ES-I3 (cell line): ENCODE measurements around the gene ADAM10.

Experiments
- H3K36me3 ChIP-seq: 2 replicates; pipeline ENCODE4 v1.6.1; 2013; ENCODE audit warnings: mild to moderate bottlenecking, low read length, control low read depth, moderate library complexity; ENCODE audit not compliant: insufficient read depth
- H3K4me1 ChIP-seq: 2 replicates; pipeline ENCODE4 v1.6.1; 2013; ENCODE audit warnings: mild to moderate bottlenecking, control low read depth, low read length; ENCODE audit not compliant: insufficient read depth
- H3K9ac ChIP-seq: 2 replicates; pipeline ENCODE4 v1.6.1; 2013; ENCODE audit warnings: low read depth, mild to moderate bottlenecking, low read length, moderate library complexity
- H3K9me3 ChIP-seq: 2 replicates; pipeline ENCODE4 v1.6.1; 2013; ENCODE audit warnings: mild to moderate bottlenecking, low read length, moderate library complexity; ENCODE audit not compliant: control insufficient read depth, insufficient read depth

Gene ADAM10

DNA sequence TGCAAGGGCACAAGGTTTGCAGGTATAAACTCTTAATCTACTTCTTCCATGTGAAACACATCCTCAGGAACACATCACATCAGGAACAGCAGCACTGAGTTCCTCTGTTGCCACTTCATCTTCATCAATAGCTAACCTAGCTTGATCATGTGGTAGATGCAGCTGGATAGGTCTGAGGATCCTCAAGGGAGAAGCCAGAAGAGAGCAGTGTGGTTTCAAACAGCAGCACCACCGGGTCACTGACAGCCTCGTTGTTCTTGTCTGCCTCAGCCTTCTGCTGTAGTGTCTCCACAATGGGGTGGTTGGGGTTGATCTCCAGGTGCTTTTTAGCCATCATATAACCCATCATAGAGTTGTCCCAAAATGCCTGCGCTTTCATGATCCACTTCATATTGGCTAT, 58.8 kb downstream of the ADAM10 start:
- H3K9ac ChIP-seq, result no peak overlapping the region
- H3K9me3 ChIP-seq, result no peaks in the 10 kb centered on the region
- H3K4me1 ChIP-seq, result peaks cover 11% of the 10 kb centered on the region
- no peaks in the 10 kb centered on the region for H3K36me3 ChIP-seq

DNA sequence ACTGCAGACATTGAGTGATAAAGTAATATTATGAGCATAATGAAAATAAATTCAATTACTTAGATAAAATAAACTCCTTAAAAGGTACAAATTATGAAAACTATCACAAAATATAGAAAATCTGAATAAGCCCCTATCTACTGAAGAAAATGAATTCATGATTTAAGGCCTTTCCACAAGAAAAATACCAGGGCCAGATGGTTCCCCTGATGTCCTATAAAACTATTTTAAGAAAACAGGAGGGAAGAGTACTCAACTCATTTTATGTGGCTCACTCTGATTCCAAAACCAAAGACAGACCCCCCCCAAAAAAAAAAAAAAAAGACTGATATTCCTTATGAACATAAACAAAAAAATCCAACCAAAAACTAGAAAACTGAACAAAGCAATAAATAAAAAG, 59.9 kb downstream of the ADAM10 start:
- Histone ChIP-seq H3K9me3 (no peaks in the 10 kb centered on the region), H3K36me3 (no peaks in the 10 kb centered on the region), H3K4me1 (peaks cover 5% of the 10 kb centered on the region), H3K9ac (no peak overlapping the region)

DNA sequence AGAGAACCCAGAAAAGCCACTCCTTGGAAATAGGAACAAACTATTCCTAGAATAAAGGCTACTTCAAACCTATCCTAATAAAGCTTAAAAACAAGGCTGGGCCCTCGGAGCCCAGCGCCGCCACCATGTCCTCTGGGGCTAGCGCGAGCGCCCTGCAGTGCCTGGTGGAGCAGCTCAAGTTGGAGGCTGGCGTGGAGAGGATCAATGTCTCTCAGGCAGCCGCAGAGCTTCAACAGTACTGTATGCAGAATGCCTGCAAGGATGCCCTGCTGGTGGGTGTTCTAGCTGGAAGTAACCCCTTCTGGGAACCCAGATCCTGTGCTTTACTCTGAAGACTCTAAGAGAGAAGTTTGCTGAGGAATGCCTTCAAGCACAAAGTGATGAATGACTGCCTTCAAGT, 63.2 kb downstream of the ADAM10 start:
- Histone ChIP-seq H3K36me3 (no peaks in the 10 kb centered on the region), H3K4me1 (no peaks in the 10 kb centered on the region), H3K9ac (no peak overlapping the region), H3K9me3 (no peaks in the 10 kb centered on the region)

DNA sequence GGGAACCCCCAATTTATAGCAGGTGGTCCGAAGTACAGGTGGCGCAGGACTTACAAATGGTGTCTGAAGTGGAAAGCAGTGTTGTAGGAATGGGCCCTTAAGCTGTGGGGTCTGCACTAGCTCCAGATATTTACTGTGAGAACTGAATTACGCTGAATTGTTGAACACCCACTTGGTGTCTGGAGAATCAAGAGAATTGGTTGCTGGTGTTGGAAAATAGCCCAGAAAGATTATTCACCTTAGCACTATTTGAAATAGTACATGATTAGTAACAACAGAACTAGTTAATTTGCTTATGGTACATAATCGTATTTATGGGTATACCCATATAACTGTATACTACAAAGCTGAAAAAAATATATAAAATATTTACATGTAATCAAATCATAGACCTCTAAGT, 64.8 kb downstream of the ADAM10 start:
- no peaks in the 10 kb centered on the region for H3K9me3 ChIP-seq
- H3K4me1 ChIP-seq, result no peaks in the 10 kb centered on the region
- H3K36me3 ChIP-seq, result no peaks in the 10 kb centered on the region
- no peak overlapping the region for H3K9ac ChIP-seq

DNA sequence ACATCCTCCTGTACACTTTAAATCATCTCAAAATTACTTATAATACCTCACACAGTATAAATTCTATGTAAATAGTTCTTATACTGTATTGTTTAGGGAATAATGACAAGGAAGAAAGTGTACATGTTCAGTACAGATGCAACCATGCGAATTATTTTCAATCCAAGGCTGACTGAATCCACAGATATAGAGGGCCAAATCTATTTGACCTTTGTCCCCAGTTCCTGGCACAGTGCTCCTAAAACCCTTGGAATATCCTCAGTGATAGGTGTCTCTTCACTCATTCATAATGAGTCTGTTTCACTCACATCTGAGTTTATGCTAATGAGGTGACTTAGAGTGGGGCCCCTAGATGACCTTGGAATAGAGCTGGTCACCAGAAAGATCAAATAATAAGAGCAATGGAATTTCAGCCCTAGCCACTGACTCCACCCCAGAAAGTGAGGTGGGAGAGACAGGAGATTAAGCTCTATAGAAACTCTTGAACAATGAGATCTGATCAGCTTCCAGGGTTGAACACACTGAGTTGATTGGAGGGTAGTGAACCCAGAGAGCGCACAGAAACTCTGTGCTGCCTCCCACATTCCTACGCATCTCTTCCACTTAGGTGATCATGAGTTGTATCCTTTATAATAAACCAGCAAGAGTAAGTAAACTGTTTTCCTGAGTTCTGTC, 65.3 kb downstream of the ADAM10 start:
- Histone ChIP-seq H3K4me1 (no peaks in the 10 kb centered on the region), H3K9me3 (no peaks in the 10 kb centered on the region), H3K9ac (no peak overlapping the region), H3K36me3 (no peaks in the 10 kb centered on the region)

DNA sequence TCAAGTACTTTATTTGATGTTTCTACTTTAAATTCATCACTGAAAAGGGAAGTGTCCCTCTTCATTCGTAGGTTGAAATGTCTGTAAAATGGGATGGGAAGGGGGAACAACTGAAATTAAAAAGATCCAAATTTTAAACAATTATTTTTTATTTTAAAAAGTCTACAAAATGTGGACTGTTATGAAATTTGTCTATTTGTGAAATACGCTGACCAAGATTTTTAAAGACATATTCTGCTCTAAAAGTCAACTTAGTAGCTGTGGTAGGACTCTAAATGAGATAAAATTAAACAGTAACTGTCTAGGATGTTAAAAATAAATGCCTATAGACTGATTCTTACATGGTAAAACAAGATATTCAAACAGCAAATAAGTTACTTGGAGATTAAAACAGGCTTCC, 67.3 kb downstream of the ADAM10 start:
- Histone ChIP-seq H3K4me1 (no peaks in the 10 kb centered on the region), H3K9ac (no peak overlapping the region), H3K9me3 (no peaks in the 10 kb centered on the region), H3K36me3 (no peaks in the 10 kb centered on the region)

DNA sequence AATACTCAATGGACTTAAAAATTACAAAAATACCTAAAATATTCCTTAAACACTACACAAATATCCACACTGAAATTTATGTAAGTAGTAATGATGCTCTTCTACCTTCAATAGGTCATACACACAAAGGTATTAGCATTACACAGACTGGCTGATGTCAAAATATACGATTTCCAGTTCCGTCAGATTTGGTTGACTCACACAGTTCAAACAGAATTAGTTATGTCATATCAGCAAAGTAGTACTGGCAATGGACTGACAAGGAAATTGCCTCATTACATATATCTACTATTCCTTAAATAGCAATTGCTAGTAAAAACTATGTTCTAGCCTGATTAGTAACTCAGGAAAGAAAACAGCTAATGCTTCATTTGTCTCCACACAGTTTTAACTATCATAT, 70.8 kb downstream of the ADAM10 start:
- Histone ChIP-seq H3K4me1 (no peaks in the 10 kb centered on the region), H3K9me3 (no peaks in the 10 kb centered on the region), H3K9ac (no peak overlapping the region), H3K36me3 (no peaks in the 10 kb centered on the region)

DNA sequence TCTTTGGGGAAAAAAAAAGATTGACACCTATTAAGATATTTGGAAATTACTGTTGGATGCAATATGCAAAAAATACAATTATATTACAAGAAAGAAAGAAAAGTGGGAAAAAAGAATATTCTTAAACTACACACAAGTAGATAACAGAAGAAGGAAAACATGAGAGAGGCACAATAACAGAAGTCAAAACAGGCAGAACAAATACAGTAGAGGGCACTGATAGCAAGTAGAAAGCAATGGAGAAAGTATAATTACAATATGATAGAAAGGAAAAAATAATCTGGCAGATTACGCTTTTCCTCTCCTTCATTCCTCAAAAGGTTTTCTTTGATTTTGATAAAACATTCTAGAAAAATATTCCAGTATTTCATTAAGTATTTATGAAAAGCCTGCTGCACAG, 72.1 kb downstream of the ADAM10 start:
- Histone ChIP-seq H3K9me3 (no peaks in the 10 kb centered on the region), H3K9ac (no peak overlapping the region), H3K4me1 (no peaks in the 10 kb centered on the region), H3K36me3 (no peaks in the 10 kb centered on the region)

DNA sequence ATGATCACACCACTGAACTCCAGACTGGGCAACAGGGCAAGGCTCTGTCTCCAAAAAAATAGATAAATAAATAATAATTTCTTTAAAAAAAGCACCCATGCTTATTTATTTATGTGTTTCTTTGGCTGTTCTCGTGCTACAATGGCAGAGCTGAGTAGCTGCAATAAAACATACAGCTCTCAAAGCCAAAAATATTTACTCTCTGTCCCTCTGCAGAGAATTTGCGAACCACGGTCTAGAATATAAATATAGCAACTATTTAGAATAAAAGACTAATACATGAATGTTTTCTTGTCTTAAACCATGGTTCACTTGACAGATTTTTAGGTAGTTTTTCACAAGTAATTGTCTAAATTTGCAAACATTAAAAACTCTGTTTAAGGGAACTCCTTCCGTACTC, 72.7 kb downstream of the ADAM10 start:
- Histone ChIP-seq H3K9me3 (no peaks in the 10 kb centered on the region), H3K4me1 (no peaks in the 10 kb centered on the region), H3K36me3 (no peaks in the 10 kb centered on the region), H3K9ac (no peak overlapping the region)

DNA sequence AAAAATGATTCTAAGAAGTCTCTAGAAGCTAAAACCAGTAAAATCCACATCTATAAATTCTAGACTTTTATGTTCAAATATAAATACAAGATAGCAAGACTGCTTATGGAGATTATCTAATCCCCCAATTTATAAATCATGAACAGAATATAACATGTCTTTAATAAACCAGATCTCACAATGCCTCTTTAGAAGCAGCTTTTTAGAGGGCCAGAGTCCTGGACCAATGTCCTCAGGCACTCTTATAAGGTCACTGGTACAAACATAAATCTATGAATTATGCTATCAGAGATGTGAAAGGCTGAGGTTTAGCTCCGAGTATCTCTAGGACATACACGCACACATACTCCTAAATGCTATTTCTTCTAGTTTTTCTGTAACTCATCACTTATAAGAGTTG, 78.3 kb downstream of the ADAM10 start:
- Histone ChIP-seq H3K36me3 (no peaks in the 10 kb centered on the region), H3K9ac (no peak overlapping the region), H3K9me3 (no peaks in the 10 kb centered on the region), H3K4me1 (peaks cover 31% of the 10 kb centered on the region)

DNA sequence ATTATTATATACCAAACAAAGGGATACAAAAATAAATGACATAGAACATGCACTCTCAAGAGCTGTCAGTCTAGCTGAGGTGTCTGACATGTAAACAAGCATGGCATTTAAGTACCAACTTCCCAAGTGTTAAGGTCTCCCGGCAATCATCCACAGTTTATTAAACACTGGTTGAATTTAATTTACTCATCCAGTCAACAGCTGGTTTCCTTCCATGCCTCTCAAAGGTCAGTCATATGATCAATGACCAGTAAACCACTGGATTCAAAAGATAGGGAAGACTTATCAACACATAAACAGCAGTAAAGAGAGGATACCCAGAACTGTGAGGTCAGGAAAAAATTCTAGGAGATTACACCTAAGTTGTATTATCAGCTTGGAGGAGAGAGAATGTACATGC, 80.4 kb downstream of the ADAM10 start:
- Histone ChIP-seq H3K9me3 (no peaks in the 10 kb centered on the region), H3K4me1 (peaks cover 41% of the 10 kb centered on the region), H3K36me3 (no peaks in the 10 kb centered on the region), H3K9ac (no peak overlapping the region)

DNA sequence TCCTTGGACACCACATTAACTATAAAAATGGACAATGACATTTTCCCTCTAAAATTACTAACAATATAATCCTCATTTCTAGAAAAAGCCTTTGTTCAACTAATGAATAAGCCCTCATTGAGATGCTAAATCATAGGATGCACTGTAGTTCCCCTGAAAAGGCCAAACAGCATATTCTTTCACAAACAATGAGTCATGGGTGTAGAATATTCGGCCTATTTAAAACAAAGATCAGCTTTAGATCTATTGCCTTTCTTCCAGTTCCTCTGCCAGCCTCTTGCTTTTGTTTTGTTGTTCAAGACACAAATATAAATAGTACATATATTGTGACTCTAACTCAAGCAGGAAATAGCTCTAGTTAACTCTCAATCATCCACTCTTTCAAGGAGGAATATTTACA, 82.5 kb downstream of the ADAM10 start:
- Histone ChIP-seq H3K36me3 (no peaks in the 10 kb centered on the region), H3K9ac (no peak overlapping the region), H3K9me3 (no peaks in the 10 kb centered on the region), H3K4me1 (peaks cover 41% of the 10 kb centered on the region)

DNA sequence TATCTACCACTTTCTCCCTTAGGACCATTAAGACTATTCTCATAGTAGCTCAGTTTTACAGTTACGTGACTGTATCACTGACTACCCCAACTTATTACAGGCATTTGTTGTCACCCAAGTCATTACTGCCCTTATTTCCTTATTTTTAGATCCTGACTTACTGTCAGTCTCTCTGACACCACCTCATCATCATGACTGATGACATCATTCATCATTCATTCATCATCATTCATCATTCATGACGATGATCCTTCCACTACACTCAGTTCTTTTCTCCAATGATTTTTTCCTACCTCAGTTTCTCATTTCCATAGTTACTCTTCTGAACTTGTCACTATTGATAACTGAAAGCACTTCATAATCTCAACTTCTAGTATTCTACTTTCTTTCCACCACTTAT, 83.8 kb downstream of the ADAM10 start:
- peaks cover 41% of the 10 kb centered on the region for H3K4me1 ChIP-seq
- H3K36me3 ChIP-seq, result no peaks in the 10 kb centered on the region
- H3K9me3 ChIP-seq, result no peaks in the 10 kb centered on the region
- no peak overlapping the region for H3K9ac ChIP-seq

DNA sequence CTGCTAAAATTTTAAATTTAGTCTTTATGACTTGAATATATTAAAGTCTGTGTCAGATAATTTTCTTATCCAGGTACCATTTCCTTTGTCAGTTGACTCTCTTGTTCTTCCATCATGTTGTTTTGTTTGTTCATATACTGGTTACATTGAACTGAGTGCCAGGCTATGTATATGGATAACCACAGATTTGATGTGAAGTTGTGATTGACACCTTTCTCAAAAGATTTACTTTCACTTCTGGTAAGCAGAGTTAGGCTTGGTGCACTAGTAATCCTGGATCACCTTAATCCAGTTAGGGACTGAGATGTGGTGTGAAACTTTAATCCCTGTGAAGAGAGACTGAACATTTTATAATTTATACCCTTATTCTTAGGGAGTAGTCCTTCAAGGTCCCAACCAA, 99.4 kb downstream of the ADAM10 start:
- no peak overlapping the region for H3K9ac ChIP-seq
- H3K9me3 ChIP-seq, result no peaks in the 10 kb centered on the region
- H3K36me3 ChIP-seq, result no peaks in the 10 kb centered on the region
- H3K4me1 ChIP-seq, result no peaks in the 10 kb centered on the region

DNA sequence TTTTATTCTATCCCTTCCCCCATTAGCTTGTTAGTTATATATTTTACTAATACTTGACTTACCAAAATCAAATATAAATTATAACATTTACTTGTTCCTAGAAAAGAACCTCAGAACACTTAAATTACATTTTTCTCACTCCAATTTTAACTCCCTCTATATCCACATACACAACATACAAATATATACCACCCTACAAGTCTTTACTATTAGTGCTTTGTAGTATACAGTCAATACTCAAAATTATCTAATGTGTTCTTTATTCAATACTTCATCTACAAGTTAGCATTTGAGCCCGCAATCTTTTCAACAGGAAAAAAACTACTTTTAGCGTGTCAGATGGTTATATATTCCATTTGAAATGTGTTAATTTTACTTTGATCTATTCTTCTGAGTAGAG, 100.3 kb downstream of the ADAM10 start:
- H3K36me3 ChIP-seq, result no peaks in the 10 kb centered on the region
- no peaks in the 10 kb centered on the region for H3K4me1 ChIP-seq
- H3K9ac ChIP-seq, result no peak overlapping the region
- H3K9me3 ChIP-seq, result no peaks in the 10 kb centered on the region

DNA sequence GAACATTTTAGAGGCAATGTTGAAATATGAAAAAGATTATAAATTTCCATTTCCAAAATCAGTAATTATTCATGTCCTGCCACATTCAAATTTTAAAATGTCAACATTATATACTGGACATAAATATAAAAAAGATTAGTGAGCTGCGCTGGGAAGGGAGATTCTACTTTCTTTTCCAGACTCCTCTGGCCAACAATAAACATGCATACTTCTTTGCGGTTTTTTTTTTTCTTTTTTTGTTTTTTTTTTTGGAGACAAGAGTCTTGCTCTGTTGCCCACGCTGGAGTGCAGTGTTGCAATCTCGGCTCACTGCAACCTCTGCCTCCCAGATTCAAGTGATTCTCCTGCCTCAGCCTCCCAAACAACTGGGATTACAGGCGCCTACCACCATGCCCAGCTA, 105.5 kb downstream of the ADAM10 start:
- no peaks in the 10 kb centered on the region for H3K36me3 ChIP-seq
- H3K4me1 ChIP-seq, result no peaks in the 10 kb centered on the region

More for the DNA sequence above, 105.5 kb downstream of the ADAM10 start:
- Histone ChIP-seq H3K9me3 (no peaks in the 10 kb centered on the region), H3K9ac (no peak overlapping the region)
